GM04503 (cell line): ENCODE data around the gene ODR4.
"Not testable (repeated sequence)": the region's sequence is repeated elsewhere in the genome, so short reads cannot be mapped to it uniquely, and the experiment has no call there.

ENCODE experiments used
- DNase-seq: peaks from one replicate; pipeline ENCODE4 v3.0.0-alpha.2; 2012; ENCODE audit warnings: low read depth

Gene ODR4

GRCh38 chr1:186375152-186375928, at the start of gene ODR4, which contains the start of gene TPR:
ODR4 (plus strand) TSS chr1:186375838; CDS start chr1:186379786, 3,948 bp downstream.
TPR (minus strand) TSS chr1:186375253; CDS start chr1:186375028, 225 bp downstream.
- peak; percentile 97 for DNase-seq

GRCh38 chr1:186326009-186326408, 49.6 kb upstream of the ODR4 start:
- DNase-seq, result no peak

GRCh38 chr1:186327331-186327730, 48.3 kb upstream of the ODR4 start:
- DNase-seq, result no peak

GRCh38 chr1:186330758-186331157, 44.9 kb upstream of the ODR4 start:
- DNase-seq, result no peak

- no peak for DNase-seq
Measured at GRCh38 chr1:186337554-186337953, 38.1 kb upstream of the ODR4 start.

GRCh38 chr1:186340772-186341171, 34.9 kb upstream of the ODR4 start:
- no peak for DNase-seq

- not testable (repeated sequence) for DNase-seq
Measured at GRCh38 chr1:186347837-186348691, 27.6 kb upstream of the ODR4 start.

GRCh38 chr1:186374303-186375151, 1.1 kb upstream of the ODR4 start:
- DNase-seq, result peak; percentile 16

GRCh38 chr1:186375929-186376319, 286 bp downstream of the ODR4 start:
- DNase-seq, result no peak

- DNase-seq, result no peak
Measured at GRCh38 chr1:186386725-186387383, 11.2 kb downstream of the ODR4 start.

GRCh38 chr1:186390925-186391324, 15.3 kb downstream of the ODR4 start:
- no peak for DNase-seq

GRCh38 chr1:186391841-186392240, 16.2 kb downstream of the ODR4 start:
- no peak for DNase-seq

- DNase-seq, result not testable (repeated sequence)
Measured at GRCh38 chr1:186392711-186393110, 17.1 kb downstream of the ODR4 start.

GRCh38 chr1:186401446-186401845, 25.8 kb downstream of the ODR4 start:
- not testable (repeated sequence) for DNase-seq

GRCh38 chr1:186403632-186404031, 28.0 kb downstream of the ODR4 start:
- no peak for DNase-seq

- peak; percentile 16 for DNase-seq
Measured at GRCh38 chr1:186404454-186405051, 28.9 kb downstream of the ODR4 start.

GRCh38 chr1:186409091-186409490, 33.5 kb downstream of the ODR4 start:
- DNase-seq, result no peak

- DNase-seq, result no peak
Measured at GRCh38 chr1:186413319-186413718, 37.7 kb downstream of the ODR4 start.

- DNase-seq, result no peak
Measured at GRCh38 chr1:186418503-186418902, 42.9 kb downstream of the ODR4 start.

- DNase-seq, result no peak
Measured at GRCh38 chr1:186420311-186420710, 44.7 kb downstream of the ODR4 start.

GRCh38 chr1:186420923-186421322, 45.3 kb downstream of the ODR4 start:
- no peak for DNase-seq
